Thyroid gland (tissue), 4 donors: Measurements from ENCODE around the gene TP63. TPM values are rescaled to one million over a fixed set of nuclear protein-coding genes. Genes with fewer than 3 reads are reported as not detected.

Source experiments
- DNase-seq, 2 donors: peaks; one replicate each; pipeline ENCODE4 v3.0.0-alpha.2; 2019
- H3K27ac ChIP-seq, 3 donors: fragments of 200-600 bp; sonication (generic); 1 replicate in 2 of 3; 2 replicates in 1 of 3; pipeline ENCODE4 v1.5.1; 2016 to 2019; ENCODE audit warnings: mild to moderate bottlenecking in 1 of 3, moderate library complexity in 1 of 3
- H3K27me3 ChIP-seq: fragments of 200-600 bp; sonication (generic); one replicate; pipeline ENCODE4 v1.5.1; 2019
- H3K36me3 ChIP-seq, 2 donors: fragments of 200-600 bp; sonication (generic); one replicate each; pipeline ENCODE4 v1.5.1; 2016 to 2019
- H3K4me1 ChIP-seq, 2 donors: fragments of 200-600 bp; sonication (generic); one replicate each; pipeline ENCODE4 v1.5.1; 2017 to 2019
- H3K4me3 ChIP-seq, 3 donors: fragments of 200-600 bp; sonication (generic); replicated peaks in 1 of 3; 1 replicate in 2 of 3; 2 replicates in 1 of 3; pipeline ENCODE4 v1.5.1; 2016; ENCODE audit warnings: mild to moderate bottlenecking in 1 of 3
- H3K9me3 ChIP-seq: fragments of 200-600 bp; sonication (generic); one replicate; pipeline ENCODE4 v1.5.1; 2017
- CTCF ChIP-seq, 6 experiments: fragments of 200-600 bp in 3 of 6; fragments of 450-650 bp in 3 of 6; sonication (generic) in 3 of 6; IDR thresholded peaks; one replicate each; pipeline ENCODE4 v1.5.1; 2016 to 2019; ENCODE audit warnings: antibody characterized with exemption in 6 of 6, mild to moderate bottlenecking in 2 of 6, inconsistent platforms in 1 of 6, moderate library complexity in 1 of 6
- POLR2A ChIP-seq, 2 donors: fragments of 450-650 bp; IDR thresholded peaks; one replicate each; pipeline ENCODE4 v1.6.1; 2017; ENCODE audit warnings: antibody characterized with exemption in 2 of 2, mild to moderate bottlenecking in 2 of 2, moderate library complexity in 1 of 2
- WGBS, 2 donors: methylation state at CpG; one replicate each; pipeline ENCODE4 v1.1.5; 2017; 5-methylcytosine and 5-hydroxymethylcytosine counted together
- intact Hi-C: fragments of 100-400 bp; cut with DNase I; formaldehyde crosslinking; loops from one replicate; pipeline ENCODE4 v1.15.1; 2023
- total RNA-seq, 4 donors: library from RNA; depleted of rRNA; stranded (reverse); fragments of >200 nt; gene quantifications; one replicate each; pipeline ENCODE4 v1.2.3, GENCODE V29; 2016

TP63 gene
- total RNA-seq, 4 donors from 2014 or later: 1.2 to 1.3 TPM; not detected in 2

- intact Hi-C loops: no loop called here
- TF ChIP-seq POLR2A (IDR thresholded peaks at IDR 0.05): no peak
- TF ChIP-seq CTCF (IDR thresholded peaks at IDR 0.05): no peak
Observed at GRCh38 chr3:189821262-189821661, 190.1 kb downstream of the TP63 start.

GRCh38 chr3:189822726-189823125 is 191.5 kb downstream of the TP63 start:
- DNase-seq: no peak
- H3K27ac ChIP-seq: no peak overlapping the region
- intact Hi-C loops: no loop called here

More at GRCh38 chr3:189821262-189821661, 190.1 kb downstream of the TP63 start:
- Histone ChIP-seq H3K4me3 (no peak overlapping the region), H3K27me3 (no peaks in the 10 kb centered on the region), H3K9me3 (no peaks in the 10 kb centered on the region), H3K27ac (no peak overlapping the region), H3K36me3 (no peaks in the 10 kb centered on the region), H3K4me1 (no peaks in the 10 kb centered on the region)
- DNase-seq: no peak
- 41 to 52% methylated on average over 4 of the region's 4 CpGs for WGBS, 2 donors

GRCh38 chr3:189824629-189825312 is 193.6 kb downstream of the TP63 start:
- intact Hi-C loops: no loop called here
- 65 to 71% methylated on average over 5 of the region's 5 CpGs for WGBS, 2 donors
- no peak for TF ChIP-seq CTCF (IDR thresholded peaks at IDR 0.05)
- TF ChIP-seq POLR2A (IDR thresholded peaks at IDR 0.05): no peak
- DNase-seq: no peak
- no peak overlapping the region for H3K4me3 ChIP-seq
- H3K27me3 ChIP-seq: no peaks in the 10 kb centered on the region
- H3K27ac ChIP-seq: no peak overlapping the region
- H3K4me1 ChIP-seq: no peaks in the 10 kb centered on the region
- H3K36me3 ChIP-seq: no peaks in the 10 kb centered on the region
- H3K9me3 ChIP-seq: no peaks in the 10 kb centered on the region

More at GRCh38 chr3:189822726-189823125, 191.5 kb downstream of the TP63 start:
- H3K4me1 ChIP-seq: no peaks in the 10 kb centered on the region
- WGBS, 2 donors: 58 to 60% methylated on average over 3 of the region's 3 CpGs
- H3K4me3 ChIP-seq: no peak overlapping the region
- H3K27me3 ChIP-seq: no peaks in the 10 kb centered on the region
- no peaks in the 10 kb centered on the region for H3K36me3 ChIP-seq
- TF ChIP-seq POLR2A (IDR thresholded peaks at IDR 0.05) (no peak), CTCF (IDR thresholded peaks at IDR 0.05) (no peak)
- H3K9me3 ChIP-seq: no peaks in the 10 kb centered on the region

GRCh38 chr3:189826566-189826965 is 195.4 kb downstream of the TP63 start:
- WGBS, 2 donors: 85 to 89% methylated on average over 3 of the region's 3 CpGs
- intact Hi-C loops: no loop called here
- Histone ChIP-seq H3K27ac (no peak overlapping the region), H3K27me3 (no peaks in the 10 kb centered on the region), H3K4me3 (no peak overlapping the region), H3K9me3 (no peaks in the 10 kb centered on the region), H3K4me1 (no peaks in the 10 kb centered on the region), H3K36me3 (no peaks in the 10 kb centered on the region)
- no peak for DNase-seq
- TF ChIP-seq CTCF (IDR thresholded peaks at IDR 0.05): no peak
- TF ChIP-seq POLR2A (IDR thresholded peaks at IDR 0.05): no peak

GRCh38 chr3:189827108-189827507 is 195.9 kb downstream of the TP63 start:
- no peak for TF ChIP-seq CTCF (IDR thresholded peaks at IDR 0.05)
- TF ChIP-seq POLR2A (IDR thresholded peaks at IDR 0.05): no peak
- Histone ChIP-seq H3K9me3 (no peaks in the 10 kb centered on the region), H3K36me3 (no peaks in the 10 kb centered on the region), H3K4me1 (no peaks in the 10 kb centered on the region), H3K27me3 (no peaks in the 10 kb centered on the region), H3K27ac (no peak overlapping the region), H3K4me3 (no peak overlapping the region)
- intact Hi-C loops: no loop called here
- 65 to 88% methylated on average over 1 of the region's 1 CpG for WGBS, 2 donors
- no peak for DNase-seq
